ENCODE results near the gene SYTL2. TPM values are rescaled to one million over a fixed set of nuclear protein-coding genes. Genes with fewer than 3 reads are reported as not detected.

The SYTL2 gene
- total and polyA plus RNA-seq, 4 experiments from 2014 or later, result 3.9 to 35.7 (median 28.2) TPM

DNA sequence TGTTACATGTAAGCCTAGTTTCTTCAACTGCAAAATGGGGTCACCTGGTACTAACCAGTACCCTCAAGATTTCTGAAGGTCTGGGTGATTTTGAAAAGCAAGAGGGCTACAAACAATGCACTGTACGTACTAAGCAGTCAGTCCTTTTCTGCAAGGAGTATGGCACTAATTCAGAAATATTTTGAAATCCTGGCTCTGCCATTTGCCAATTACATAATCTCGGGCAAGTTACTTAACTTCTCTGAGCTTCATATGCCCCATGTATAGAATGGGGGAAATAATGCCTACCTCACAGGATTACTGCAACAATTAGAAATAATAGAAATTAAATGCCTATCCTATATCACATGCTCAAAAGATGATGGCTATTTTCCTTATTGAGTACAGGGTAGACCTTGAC is 64.3 kb downstream of the SYTL2 start:
- intact Hi-C loops (cut with micrococcal nuclease), result no loop called here
- no peak for DNase-seq
- CTCF ChIA-PET (ENCODE audit: partially characterized antibody), result interaction anchor here (0.9 to 2.3 kb wide), 5 partner anchors 12 to 95 kb away, joined by 3 to 12 read pairs (median 4); no protein-coding TSS in a partner anchor
- no peaks in the 10 kb centered on the region for H3K9me3 ChIP-seq (ENCODE audit: control insufficient read depth in 1 of 2, low read length in 2 of 2)
- Mint-ChIP-seq H3K4me1 (peaks cover 58 to 95% (median 73%) of the 10 kb centered on the region in 4 donors), H3K36me3 (peaks cover 0 to 20% of the 10 kb centered on the region in 2 donors), H3K27me3 (peaks cover 0 to 4% of the 10 kb centered on the region in 2 donors), H3K27ac (peak overlapping the region in 4 of 7 donors; percentile 2 to 93 (median 81)), H3K4me3 (no peak overlapping the region), H3K9me3 (no peaks in the 10 kb centered on the region)
- H3K4me1 ChIP-seq (ENCODE audit: insufficient read depth, low read length), result peaks cover 73% of the 10 kb centered on the region
- no peaks in the 10 kb centered on the region for H3K36me3 ChIP-seq (ENCODE audit: insufficient read depth, low read length)
- no peak overlapping the region for H3K27ac ChIP-seq (ENCODE audit: low read depth, low read length)
- no peak overlapping the region for H3K4me3 ChIP-seq (ENCODE audit: low read length in 2 of 2)
- no peaks in the 10 kb centered on the region for H3K27me3 ChIP-seq (ENCODE audit: insufficient read depth, low read length)
- POLR2A ChIA-PET (ENCODE audit: partially characterized antibody), result interaction anchor here (0.6 to 2.8 kb wide), 4 partner anchors 9 to 82 kb away, joined by 3 to 16 read pairs (median 4); partner anchors contain the start of gene CREBZF

GRCh38 chr11:85745626-85746025 is 65.3 kb downstream of the SYTL2 start:
- Histone ChIP-seq H3K36me3 (ENCODE audit: insufficient read depth, low read length) (no peaks in the 10 kb centered on the region), H3K4me3 (ENCODE audit: low read length in 2 of 2) (no peak overlapping the region), H3K4me1 (ENCODE audit: insufficient read depth, low read length) (peaks cover 68% of the 10 kb centered on the region), H3K27ac (ENCODE audit: low read depth, low read length) (no peak overlapping the region), H3K27me3 (ENCODE audit: insufficient read depth, low read length) (no peaks in the 10 kb centered on the region), H3K9me3 (ENCODE audit: control insufficient read depth in 1 of 2, low read length in 2 of 2) (no peaks in the 10 kb centered on the region)
- Mint-ChIP-seq H3K9me3 (no peaks in the 10 kb centered on the region), H3K4me1 (peaks cover 50 to 95% (median 69%) of the 10 kb centered on the region in 4 donors), H3K4me3 (peak overlapping the region in 7 of 8 donors; percentile 27 to 79 (median 60)), H3K27ac (peak overlapping the region; percentile 71 to 93 (median 91)), H3K36me3 (peaks cover 0 to 22% of the 10 kb centered on the region in 2 donors), H3K27me3 (peaks cover 0 to 2% of the 10 kb centered on the region in 2 donors)
- intact Hi-C loops (cut with micrococcal nuclease), result no loop called here
- ChIA-PET CTCF (ENCODE audit: partially characterized antibody) (interaction anchor here (0.8 to 2.3 kb wide), 8 partner anchors 8 to 109 kb away, joined by 3 to 12 read pairs (median 4); partner anchors contain the start of gene CCDC83), POLR2A (ENCODE audit: partially characterized antibody) (interaction anchor here (1.0 to 2.8 kb wide), 7 partner anchors 10 to 98 kb away, joined by 3 to 16 read pairs (median 4); partner anchors contain the start of gene TMEM126A)
- peak in 2 of 5 donors; percentile 16 to 29 for DNase-seq

DNA sequence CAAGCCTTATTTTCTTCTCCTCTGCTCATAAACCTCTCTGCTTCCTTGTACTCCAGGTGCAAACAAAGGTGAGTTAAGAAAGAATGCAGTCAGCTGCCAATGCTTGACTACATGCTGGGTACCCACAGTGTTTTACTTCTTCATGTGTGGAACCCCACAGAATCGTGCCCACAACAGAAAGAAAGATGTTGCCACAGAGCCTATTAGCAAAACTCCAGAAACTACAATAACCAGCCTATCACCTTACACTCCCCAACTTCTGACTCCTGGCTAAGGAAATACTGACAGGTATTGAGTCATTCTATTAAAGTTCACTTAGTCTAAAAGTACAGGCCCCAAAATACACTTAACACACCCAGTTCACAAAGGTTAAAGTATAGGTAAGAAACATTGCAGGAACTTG is 68.1 kb downstream of the SYTL2 start:
- peak overlapping the region; percentile 24 to 88 (median 49) for H3K27ac Mint-ChIP-seq
- Histone ChIP-seq H3K27ac (ENCODE audit: low read depth, low read length) (no peak overlapping the region), H3K27me3 (ENCODE audit: insufficient read depth, low read length) (no peaks in the 10 kb centered on the region), H3K36me3 (ENCODE audit: insufficient read depth, low read length) (no peaks in the 10 kb centered on the region), H3K4me3 (ENCODE audit: low read length in 2 of 2) (no peak overlapping the region), H3K9me3 (ENCODE audit: control insufficient read depth in 1 of 2, low read length in 2 of 2) (no peaks in the 10 kb centered on the region), H3K4me1 (ENCODE audit: insufficient read depth, low read length) (peaks cover 66% of the 10 kb centered on the region)
- no peak for DNase-seq
- ChIA-PET POLR2A (ENCODE audit: partially characterized antibody) (no interaction called here), CTCF (ENCODE audit: partially characterized antibody) (no interaction called here)
- H3K27me3 Mint-ChIP-seq, result no peaks in the 10 kb centered on the region
- intact Hi-C loops (cut with micrococcal nuclease), result no loop called here
- peak overlapping the region in 2 of 8 donors; percentile 9 to 36 for H3K4me3 Mint-ChIP-seq
- H3K9me3 Mint-ChIP-seq, result no peaks in the 10 kb centered on the region
- H3K4me1 Mint-ChIP-seq, result peaks cover 42 to 94% (median 63%) of the 10 kb centered on the region in 4 donors
- peaks cover 0 to 22% of the 10 kb centered on the region in 2 donors for H3K36me3 Mint-ChIP-seq

GRCh38 chr11:85742348-85742747 is 68.6 kb downstream of the SYTL2 start:
- ChIA-PET POLR2A (ENCODE audit: partially characterized antibody) (no interaction called here), CTCF (ENCODE audit: partially characterized antibody) (interaction anchor here (1.1 to 1.4 kb wide), 2 partner anchors 13 to 112 kb away, joined by 3 read pairs; partner anchors contain the start of gene CCDC83)
- Histone ChIP-seq H3K4me1 (ENCODE audit: insufficient read depth, low read length) (peaks cover 66% of the 10 kb centered on the region), H3K36me3 (ENCODE audit: insufficient read depth, low read length) (no peaks in the 10 kb centered on the region), H3K27me3 (ENCODE audit: insufficient read depth, low read length) (no peaks in the 10 kb centered on the region), H3K9me3 (ENCODE audit: control insufficient read depth in 1 of 2, low read length in 2 of 2) (no peaks in the 10 kb centered on the region), H3K27ac (ENCODE audit: low read depth, low read length) (no peak overlapping the region), H3K4me3 (ENCODE audit: low read length in 2 of 2) (no peak overlapping the region)
- Mint-ChIP-seq H3K9me3 (peaks cover 0 to 2% (median 0%) of the 10 kb centered on the region in 8 donors), H3K4me1 (peaks cover 46 to 94% (median 65%) of the 10 kb centered on the region in 4 donors), H3K27ac (peak overlapping the region in 1 of 7 donors; percentile 11), H3K36me3 (peaks cover 0 to 22% of the 10 kb centered on the region in 2 donors), H3K4me3 (no peak overlapping the region), H3K27me3 (no peaks in the 10 kb centered on the region)
- DNase-seq, result no peak
- intact Hi-C loops (cut with micrococcal nuclease), result no loop called here

DNA sequence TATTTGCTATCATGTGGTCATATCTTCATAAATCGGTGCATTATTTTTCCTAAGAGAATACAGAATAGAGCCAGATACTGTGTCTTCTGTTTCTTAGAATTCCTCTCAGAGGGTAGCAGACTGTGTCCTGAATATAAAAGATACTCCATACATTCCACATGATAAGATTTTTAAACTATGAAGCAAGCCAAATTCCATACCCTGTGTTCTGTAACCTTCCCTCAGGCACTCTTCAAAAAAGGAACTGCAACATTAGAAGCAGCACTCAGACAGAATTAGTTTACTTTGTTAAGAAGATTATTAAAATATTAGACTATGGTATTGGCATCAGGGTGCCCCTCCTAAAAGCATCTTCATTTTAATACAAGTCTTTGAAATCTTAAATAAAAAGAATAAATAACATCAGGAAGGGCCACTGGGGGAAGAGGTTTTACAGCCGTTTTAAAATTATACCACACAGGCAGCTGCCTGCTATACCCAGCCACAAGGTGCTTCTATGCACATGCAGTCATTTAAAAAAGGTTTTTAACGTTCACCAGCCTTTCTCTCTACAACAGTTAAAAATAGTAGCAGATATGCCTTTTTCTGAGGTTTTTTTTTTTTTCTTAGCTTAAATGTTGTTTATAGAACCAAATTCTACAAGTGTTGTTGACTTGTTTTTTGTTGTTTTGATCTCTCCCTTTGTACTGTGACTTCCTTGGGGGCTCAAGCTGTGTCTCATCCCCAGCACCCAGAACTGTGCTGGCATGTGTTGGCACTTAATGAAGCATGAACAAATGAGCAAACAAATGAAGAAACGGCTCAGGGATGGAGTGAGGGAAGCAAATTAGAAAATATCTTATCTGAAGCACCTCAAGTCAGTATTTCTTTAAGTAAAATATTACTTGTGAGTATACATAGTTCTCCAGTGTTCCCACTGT is 70.2 kb downstream of the SYTL2 start:
- Histone ChIP-seq H3K27me3 (ENCODE audit: insufficient read depth, low read length) (no peaks in the 10 kb centered on the region), H3K4me1 (ENCODE audit: insufficient read depth, low read length) (peaks cover 54% of the 10 kb centered on the region), H3K4me3 (ENCODE audit: low read length in 2 of 2) (no peak overlapping the region), H3K9me3 (ENCODE audit: control insufficient read depth in 1 of 2, low read length in 2 of 2) (no peaks in the 10 kb centered on the region), H3K27ac (ENCODE audit: low read depth, low read length) (no peak overlapping the region), H3K36me3 (ENCODE audit: insufficient read depth, low read length) (no peaks in the 10 kb centered on the region)
- ChIA-PET CTCF (ENCODE audit: partially characterized antibody) (interaction anchor here (1.1 to 1.4 kb wide), 4 partner anchors 14 to 114 kb away, joined by 3 to 4 read pairs (median 3); partner anchors contain the start of gene CCDC83), POLR2A (ENCODE audit: partially characterized antibody) (interaction anchor here (1.0 to 1.4 kb wide), 3 partner anchors 12 to 84 kb away, joined by 3 to 4 read pairs (median 4); partner anchors contain the start of gene CREBZF)
- H3K36me3 Mint-ChIP-seq, result peaks cover 8 to 20% of the 10 kb centered on the region in 2 donors
- H3K27ac Mint-ChIP-seq, result peak overlapping the region; percentile 1 to 82 (median 31)
- peak overlapping the region in 2 of 8 donors; percentile 20 for H3K4me3 Mint-ChIP-seq
- no peak for DNase-seq
- no peaks in the 10 kb centered on the region for H3K27me3 Mint-ChIP-seq
- H3K9me3 Mint-ChIP-seq, result peaks cover 0 to 2% (median 0%) of the 10 kb centered on the region in 8 donors
- intact Hi-C loops (cut with micrococcal nuclease), result no loop called here
- H3K4me1 Mint-ChIP-seq, result peaks cover 36 to 81% (median 58%) of the 10 kb centered on the region in 4 donors

- peak overlapping the region in 5 of 8 donors; percentile 17 to 67 (median 27) for H3K4me3 Mint-ChIP-seq
- H3K36me3 Mint-ChIP-seq, result peaks cover 22 to 27% of the 10 kb centered on the region in 2 donors
- peaks cover 32% of the 10 kb centered on the region for H3K4me1 ChIP-seq (ENCODE audit: insufficient read depth, low read length)
- CTCF ChIA-PET (ENCODE audit: partially characterized antibody), result interaction anchor here (1.0 to 1.7 kb wide), 2 partner anchors 24 to 117 kb away, joined by 3 to 5 read pairs; partner anchors contain the start of gene CCDC83
- no peaks in the 10 kb centered on the region for H3K9me3 ChIP-seq (ENCODE audit: control insufficient read depth in 1 of 2, low read length in 2 of 2)
- peak in 2 of 5 donors; percentile 28 to 49 for DNase-seq
- H3K27me3 Mint-ChIP-seq, result no peaks in the 10 kb centered on the region
- H3K4me3 ChIP-seq (ENCODE audit: low read length in 2 of 2), result no peak overlapping the region
- peaks cover 0 to 2% (median 0%) of the 10 kb centered on the region in 8 donors for H3K9me3 Mint-ChIP-seq
- intact Hi-C loops (cut with micrococcal nuclease), result loop anchor here (2.0 kb wide), 1 partner anchor 15 kb away; no protein-coding TSS in a partner anchor
- peak overlapping the region; percentile 39 to 90 (median 76) for H3K27ac Mint-ChIP-seq
- POLR2A ChIA-PET (ENCODE audit: partially characterized antibody), result interaction anchor here (1.2 to 1.8 kb wide), 4 partner anchors 15 to 88 kb away, joined by 3 to 5 read pairs (median 4); partner anchors contain the start of gene CREBZF
- H3K27ac ChIP-seq (ENCODE audit: low read depth, low read length), result no peak overlapping the region
- H3K4me1 Mint-ChIP-seq, result peaks cover 23 to 57% (median 36%) of the 10 kb centered on the region in 4 donors
- no peaks in the 10 kb centered on the region for H3K36me3 ChIP-seq (ENCODE audit: insufficient read depth, low read length)
- no peaks in the 10 kb centered on the region for H3K27me3 ChIP-seq (ENCODE audit: insufficient read depth, low read length)
Measured at GRCh38 chr11:85737738-85738137, 73.2 kb downstream of the SYTL2 start.

Measured in CD4-positive, alpha-beta memory T cell (primary cell).